Activated CD8-positive, alpha-beta T cell treated with anti-CD3 and anti-CD28 coated beads for 36 hours (primary cell): ENCODE data around the gene PNPLA1. TPM values are rescaled to one million over a fixed set of nuclear protein-coding genes. Genes with fewer than 3 reads are reported as not detected.

Source experiments
- ATAC-seq: fragments of 200-7000 bp; cut with Tn5 transposase; one replicate; pipeline ENCODE4 v1.10.0; 2021; ENCODE audit warnings: mild to moderate bottlenecking, moderate library complexity
- CTCF ChIA-PET: fragments of 350-600 bp; sonication (Branson Sonifier 250); formaldehyde crosslinking; loops from one replicate; lab custom pipeline; 2021; ENCODE audit warnings: antibody characterized with exemption; lab: Charles Lee
- POLR2A ChIA-PET: fragments of 350-600 bp; sonication (Branson Sonifier 250); formaldehyde crosslinking; loops from one replicate; lab custom pipeline; 2021; ENCODE audit warnings: antibody characterized with exemption; lab: Charles Lee
- DNase-seq: peaks from one replicate; pipeline ENCODE4 v3.0.0-alpha.2; 2020
- H3K27ac Mint-ChIP-seq: one replicate; pipeline ENCODE4 v1.8.0; 2021; ENCODE audit warnings: mild to moderate bottlenecking, mixed read lengths
- H3K27me3 Mint-ChIP-seq: one replicate; pipeline ENCODE4 v1.8.0; 2021; ENCODE audit warnings: mixed read lengths
- H3K36me3 Mint-ChIP-seq: one replicate; pipeline ENCODE4 v1.8.0; 2021; ENCODE audit warnings: low read depth, mixed read lengths
- H3K4me1 Mint-ChIP-seq: one replicate; pipeline ENCODE4 v1.8.0; 2021; ENCODE audit warnings: low read depth, mixed read lengths
- H3K4me3 Mint-ChIP-seq: one replicate; pipeline ENCODE4 v1.8.0; 2021; ENCODE audit warnings: mild to moderate bottlenecking, moderate library complexity, mixed read lengths
- H3K9me3 Mint-ChIP-seq: one replicate; pipeline ENCODE4 v1.8.0; 2021; ENCODE audit warnings: mixed read lengths
- intact Hi-C: fragments of 100-400 bp; cut with micrococcal nuclease; formaldehyde crosslinking; loops from one replicate; pipeline ENCODE4 v1.10.0; 2022
- total RNA-seq, 2 experiments: library from RNA; stranded (reverse); gene quantifications; one replicate each; pipeline ENCODE4 v1.2.3, GENCODE V29; 2021
- TF ChIP-seq, protein P1 (sequence below): fragments of 200-600 bp; IDR thresholded peaks from one replicate; pipeline ENCODE4 v1.8.0; 2022; ENCODE audit warnings: antibody characterized with exemption, mild to moderate bottlenecking

PNPLA1 gene
- total RNA-seq, 2 experiments from 2014 or later: not detected

DNA sequence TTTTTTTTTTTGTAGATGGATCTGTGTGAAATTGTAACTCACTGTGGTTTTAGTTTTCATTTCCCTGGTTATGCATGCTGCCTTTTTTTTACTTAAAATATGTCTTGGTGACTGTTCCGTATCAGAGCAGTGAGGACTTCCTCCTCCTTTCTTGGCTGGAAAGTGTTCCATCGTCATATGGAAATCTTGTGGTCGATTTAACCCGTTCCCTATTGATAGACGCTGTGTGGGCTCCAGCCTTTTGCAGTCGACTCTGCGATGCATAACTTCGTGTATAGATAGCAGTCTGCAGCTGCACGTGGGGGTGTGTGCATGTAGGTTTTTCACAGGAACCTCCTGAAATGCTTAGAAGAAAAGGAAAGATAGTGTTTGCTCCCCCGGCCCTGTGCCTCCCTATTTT lies 28.1 kb upstream of the PNPLA1 start:
- ATAC-seq (peak; percentile 20), DNase-seq (no peak)
- no peaks in the 10 kb centered on the region for H3K36me3 Mint-ChIP-seq
- CTCF ChIA-PET: no interaction called here
- H3K4me1 Mint-ChIP-seq: peaks cover 7% of the 10 kb centered on the region
- H3K4me3 Mint-ChIP-seq: no peak overlapping the region
- TF ChIP-seq, protein P1, sequence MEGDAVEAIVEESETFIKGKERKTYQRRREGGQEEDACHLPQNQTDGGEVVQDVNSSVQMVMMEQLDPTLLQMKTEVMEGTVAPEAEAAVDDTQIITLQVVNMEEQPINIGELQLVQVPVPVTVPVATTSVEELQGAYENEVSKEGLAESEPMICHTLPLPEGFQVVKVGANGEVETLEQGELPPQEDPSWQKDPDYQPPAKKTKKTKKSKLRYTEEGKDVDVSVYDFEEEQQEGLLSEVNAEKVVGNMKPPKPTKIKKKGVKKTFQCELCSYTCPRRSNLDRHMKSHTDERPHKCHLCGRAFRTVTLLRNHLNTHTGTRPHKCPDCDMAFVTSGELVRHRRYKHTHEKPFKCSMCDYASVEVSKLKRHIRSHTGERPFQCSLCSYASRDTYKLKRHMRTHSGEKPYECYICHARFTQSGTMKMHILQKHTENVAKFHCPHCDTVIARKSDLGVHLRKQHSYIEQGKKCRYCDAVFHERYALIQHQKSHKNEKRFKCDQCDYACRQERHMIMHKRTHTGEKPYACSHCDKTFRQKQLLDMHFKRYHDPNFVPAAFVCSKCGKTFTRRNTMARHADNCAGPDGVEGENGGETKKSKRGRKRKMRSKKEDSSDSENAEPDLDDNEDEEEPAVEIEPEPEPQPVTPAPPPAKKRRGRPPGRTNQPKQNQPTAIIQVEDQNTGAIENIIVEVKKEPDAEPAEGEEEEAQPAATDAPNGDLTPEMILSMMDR: no peak
- intact Hi-C loops: no loop called here
- no peak overlapping the region for H3K27ac Mint-ChIP-seq
- POLR2A ChIA-PET: no interaction called here
- peaks cover 10% of the 10 kb centered on the region for H3K27me3 Mint-ChIP-seq
- no peaks in the 10 kb centered on the region for H3K9me3 Mint-ChIP-seq

DNA sequence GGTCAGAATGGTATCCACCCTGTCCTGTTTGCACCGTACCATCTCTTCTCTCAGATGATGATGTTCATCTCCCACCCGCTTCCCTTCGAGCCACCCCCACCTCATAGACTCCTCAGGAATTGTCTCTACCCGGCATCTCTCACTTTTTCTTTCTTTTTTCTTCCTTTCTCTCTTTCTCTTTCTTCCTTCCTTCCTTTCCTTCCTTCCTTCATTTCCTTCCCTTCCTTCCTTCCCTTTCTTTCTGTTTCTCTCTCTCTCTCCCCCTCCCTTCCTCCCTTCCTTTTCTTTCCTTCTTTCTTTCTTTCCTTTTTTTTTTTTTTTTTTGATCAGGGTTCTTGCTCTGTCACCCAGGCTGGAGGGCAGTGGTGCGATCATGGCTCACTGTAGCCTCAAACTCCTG lies 27.7 kb upstream of the PNPLA1 start:
- Mint-ChIP-seq H3K4me3 (no peak overlapping the region), H3K27ac (no peak overlapping the region), H3K36me3 (no peaks in the 10 kb centered on the region), H3K9me3 (no peaks in the 10 kb centered on the region), H3K27me3 (peaks cover 10% of the 10 kb centered on the region), H3K4me1 (peaks cover 7% of the 10 kb centered on the region)
- no peak for ATAC-seq
- intact Hi-C loops: no loop called here
- ChIA-PET CTCF (no interaction called here), POLR2A (interaction anchor here (0.6 kb wide), 1 partner anchor 126 kb away, joined by 3 read pairs; no protein-coding TSS in a partner anchor)
- no peak for DNase-seq
- TF ChIP-seq, protein P1: no peak

DNA sequence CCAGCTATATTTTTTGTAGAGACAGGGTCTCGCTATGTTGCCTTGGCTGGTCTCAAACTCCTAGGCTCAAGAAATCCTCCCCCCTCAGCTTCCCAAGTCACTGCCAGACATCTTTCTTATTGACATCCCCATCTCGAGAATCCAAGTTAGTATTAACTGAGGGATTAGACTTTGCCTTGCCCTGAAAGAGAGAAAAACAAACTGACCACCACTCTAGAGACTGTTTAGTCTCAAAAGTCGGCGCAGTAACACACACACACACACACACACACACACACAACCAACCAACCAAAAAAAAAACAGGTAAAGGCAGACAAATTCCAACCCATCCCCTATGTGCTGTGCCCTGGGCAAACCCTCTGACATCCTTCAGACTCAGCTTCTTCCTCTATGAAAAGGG lies 27.2 kb upstream of the PNPLA1 start:
- TF ChIP-seq, protein P1: no peak
- POLR2A ChIA-PET: interaction anchor here (0.6 kb wide), 1 partner anchor 127 kb away, joined by 3 read pairs; no protein-coding TSS in a partner anchor
- Mint-ChIP-seq H3K4me3 (no peak overlapping the region), H3K27ac (no peak overlapping the region), H3K4me1 (peaks cover 7% of the 10 kb centered on the region), H3K9me3 (no peaks in the 10 kb centered on the region), H3K36me3 (no peaks in the 10 kb centered on the region), H3K27me3 (peaks cover 10% of the 10 kb centered on the region)
- DNase-seq (no peak), ATAC-seq (no peak)
- intact Hi-C loops: no loop called here
- CTCF ChIA-PET: interaction anchor here (0.9 kb wide), 1 partner anchor 59 kb away, joined by 4 read pairs; no protein-coding TSS in a partner anchor

DNA sequence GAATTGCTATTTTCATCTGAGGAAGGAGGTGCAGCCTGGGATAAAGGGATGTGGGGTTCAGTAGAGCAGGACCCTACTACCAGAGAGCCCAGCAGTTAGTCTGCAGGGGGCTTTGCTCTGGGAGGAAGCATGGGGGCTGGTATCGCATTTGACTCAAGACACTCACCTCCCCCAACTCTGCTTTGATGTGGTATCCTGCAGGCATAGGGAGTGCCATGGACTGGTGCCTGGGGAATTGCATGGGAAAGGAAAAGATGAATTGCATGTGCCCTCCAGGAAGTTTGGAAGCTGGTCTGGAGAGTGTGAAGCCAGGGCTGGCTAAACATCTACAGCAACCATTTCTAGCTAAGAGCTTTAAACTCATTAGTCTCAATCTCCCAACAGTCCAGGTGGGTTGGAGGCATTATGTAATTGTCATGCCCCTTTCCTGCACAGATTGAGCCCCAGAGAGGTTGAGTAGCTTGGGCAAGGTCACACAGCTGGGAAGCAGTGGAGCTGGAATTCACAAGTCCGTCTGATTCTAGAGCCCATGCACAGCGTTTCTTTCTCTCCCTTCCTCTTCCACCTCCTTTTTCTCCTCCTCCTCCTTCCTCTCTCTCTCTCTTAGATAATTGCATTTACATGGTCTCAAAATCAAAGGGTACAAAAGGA lies 26.2 kb upstream of the PNPLA1 start:
- ChIA-PET POLR2A (no interaction called here), CTCF (interaction anchor here (0.9 to 1.0 kb wide), 2 partner anchors 58 to 97 kb away, joined by 3 to 4 read pairs; no protein-coding TSS in a partner anchor)
- Mint-ChIP-seq H3K36me3 (no peaks in the 10 kb centered on the region), H3K27ac (no peak overlapping the region), H3K27me3 (peaks cover 10% of the 10 kb centered on the region), H3K9me3 (no peaks in the 10 kb centered on the region), H3K4me1 (peaks cover 7% of the 10 kb centered on the region), H3K4me3 (no peak overlapping the region)
- DNase-seq (no peak), ATAC-seq (no peak)
- TF ChIP-seq, protein P1: no peak
- intact Hi-C loops: no loop called here

DNA sequence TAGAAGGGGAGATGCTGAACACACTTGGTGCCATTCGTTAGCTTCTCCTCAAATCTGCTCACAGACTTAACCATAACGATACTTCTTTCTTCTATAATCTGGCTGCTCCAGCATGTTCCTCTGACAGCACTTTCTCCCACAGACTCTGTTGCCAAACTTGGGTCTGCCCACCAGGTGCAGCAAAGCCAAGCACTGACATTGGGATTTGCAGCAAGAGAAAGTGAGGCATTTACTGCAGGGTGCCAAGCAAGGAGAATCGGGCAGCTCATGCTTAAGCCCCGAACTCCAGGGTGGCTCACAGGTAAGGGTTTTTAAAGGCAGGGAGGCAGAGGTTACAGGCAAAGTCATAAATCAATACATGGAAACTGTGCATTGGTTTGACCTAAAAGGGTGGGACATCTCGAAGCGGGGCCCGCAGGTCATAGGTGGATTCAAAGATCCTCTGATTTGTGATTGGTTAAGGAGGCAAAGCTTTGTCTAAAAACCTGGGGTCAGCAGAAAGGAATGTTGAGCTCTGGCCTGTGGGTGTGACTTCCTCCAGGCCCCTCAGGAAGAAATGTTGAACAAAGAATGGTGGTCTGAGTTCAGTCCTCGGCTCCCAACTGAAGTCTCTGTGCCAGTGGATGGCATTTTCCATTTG lies 25.1 kb upstream of the PNPLA1 start:
- H3K9me3 Mint-ChIP-seq: no peaks in the 10 kb centered on the region
- no peak for DNase-seq
- no peaks in the 10 kb centered on the region for H3K36me3 Mint-ChIP-seq
- peaks cover 7% of the 10 kb centered on the region for H3K4me1 Mint-ChIP-seq
- peaks cover 10% of the 10 kb centered on the region for H3K27me3 Mint-ChIP-seq
- no peak overlapping the region for H3K27ac Mint-ChIP-seq
- CTCF ChIA-PET: interaction anchor here (1.0 to 1.2 kb wide), 3 partner anchors 35 to 96 kb away, joined by 3 read pairs; no protein-coding TSS in a partner anchor
- TF ChIP-seq, protein P1: no peak
- POLR2A ChIA-PET: interaction anchor here (0.7 kb wide), 1 partner anchor 175 kb away, joined by 3 read pairs; no protein-coding TSS in a partner anchor
- H3K4me3 Mint-ChIP-seq: no peak overlapping the region
- ATAC-seq: no peak
- intact Hi-C loops: no loop called here
